ENCODE data around the gene CYP2S1. TPM values are rescaled to one million over a fixed set of nuclear protein-coding genes. Genes with fewer than 3 reads are reported as not detected.

The CYP2S1 gene
- total RNA-seq, 6 experiments from 2014 or later, result 0.54 to 1.9 (median 0.99) TPM

GRCh38 chr19:41206926-41207750 is 14.1 kb downstream of the CYP2S1 start:
- no peak overlapping the region for H3K27ac ChIP-seq

GRCh38 chr19:41214161-41214560 is 21.1 kb downstream of the CYP2S1 start:
- WGBS (ENCODE audit: insufficient coverage, low coverage, low lambda C conversion rate, missing lambda C conversion rate), result 80% methylated on average over 1 of the region's 1 CpG
- Histone ChIP-seq H3K9me3 (no peaks in the 10 kb centered on the region), H3K27me3 (no peaks in the 10 kb centered on the region), H3K4me3 (no peak overlapping the region), H3K36me3 (no peaks in the 10 kb centered on the region), H3K27ac (no peak overlapping the region), H3K4me1 (no peaks in the 10 kb centered on the region)
- intact Hi-C loops (cut with DNase I), result no loop called here
- ATAC-seq (no peak), DNase-seq (no peak)
- TF ChIP-seq POLR2A (IDR thresholded peaks at IDR 0.05) (no peak), CTCF (IDR thresholded peaks at IDR 0.05) (no peak)

More at GRCh38 chr19:41206926-41207750, 14.1 kb downstream of the CYP2S1 start:
- intact Hi-C loops (cut with DNase I), result loop anchor here (5.0 kb wide), 1 partner anchor 50 kb away; no protein-coding TSS in a partner anchor
- ATAC-seq (no peak), DNase-seq (no peak)
- no peaks in the 10 kb centered on the region for H3K27me3 ChIP-seq
- TF ChIP-seq CTCF (IDR thresholded peaks at IDR 0.05), result no peak
- no peak for TF ChIP-seq POLR2A (IDR thresholded peaks at IDR 0.05)
- WGBS (ENCODE audit: insufficient coverage, low coverage, low lambda C conversion rate, missing lambda C conversion rate), result 60% methylated on average over 16 of the region's 26 CpGs
- H3K4me3 ChIP-seq, result no peak overlapping the region
- no peaks in the 10 kb centered on the region for H3K4me1 ChIP-seq
- no peaks in the 10 kb centered on the region for H3K36me3 ChIP-seq
- H3K9me3 ChIP-seq, result no peaks in the 10 kb centered on the region

- Histone ChIP-seq H3K4me3 (no peak overlapping the region), H3K9me3 (no peaks in the 10 kb centered on the region), H3K4me1 (no peaks in the 10 kb centered on the region), H3K36me3 (no peaks in the 10 kb centered on the region), H3K27ac (no peak overlapping the region), H3K27me3 (no peaks in the 10 kb centered on the region)
- intact Hi-C loops (cut with DNase I), result no loop called here
- no peak for TF ChIP-seq POLR2A (IDR thresholded peaks at IDR 0.05)
- TF ChIP-seq CTCF (IDR thresholded peaks at IDR 0.05), result no peak
- ATAC-seq, result no peak
- no peak for DNase-seq
- 39% methylated on average over 5 of the region's 7 CpGs for WGBS (ENCODE audit: insufficient coverage, low coverage, low lambda C conversion rate, missing lambda C conversion rate)
These were observed 24.7 kb downstream of the CYP2S1 start for GRCh38 chr19:41217741-41218140.

DNA sequence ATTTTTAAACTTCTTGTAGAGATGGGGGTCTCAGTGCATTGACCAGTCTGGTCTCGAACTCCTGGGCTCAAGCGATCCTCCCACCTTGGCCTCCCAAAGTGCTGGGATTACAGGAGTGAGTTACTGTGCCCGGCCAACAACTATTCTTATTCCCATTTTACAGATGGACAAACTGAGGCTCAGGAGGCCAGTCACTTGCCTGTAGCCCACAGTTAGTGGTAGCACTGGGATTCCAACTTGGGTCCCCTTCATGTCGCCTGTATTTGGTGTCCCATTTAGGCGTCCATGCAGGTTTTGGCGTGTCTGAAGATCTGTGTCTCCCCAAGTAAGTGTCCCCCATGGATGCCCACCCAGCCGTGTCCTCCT is 25.2 kb downstream of the CYP2S1 start:
- ATAC-seq, result no peak
- no peaks in the 10 kb centered on the region for H3K4me1 ChIP-seq
- no peak overlapping the region for H3K27ac ChIP-seq
- H3K27me3 ChIP-seq, result no peaks in the 10 kb centered on the region
- H3K4me3 ChIP-seq, result no peak overlapping the region
- no peaks in the 10 kb centered on the region for H3K36me3 ChIP-seq
- no peak for TF ChIP-seq POLR2A (IDR thresholded peaks at IDR 0.05)
- intact Hi-C loops (cut with DNase I), result no loop called here
- no peak for DNase-seq
- WGBS (ENCODE audit: insufficient coverage, low coverage, low lambda C conversion rate, missing lambda C conversion rate), result 42% methylated on average over 4 of the region's 7 CpGs
- no peaks in the 10 kb centered on the region for H3K9me3 ChIP-seq
